ENCODE results near the gene IL17C.

Gene IL17C

GRCh38 chr16:88626646-88627045, 11.7 kb upstream of the IL17C start:
- Histone ChIP-seq H3K9me3 (ENCODE audit: insufficient read depth, low read depth, low read length) (no peaks in the 10 kb centered on the region), H3K18ac (ENCODE audit: low read length) (no peak overlapping the region)
- WGBS (ENCODE audit: extremely low coverage, insufficient coverage, insufficient read length): no CpG with 5 or more reads among the region's 9 CpGs

GRCh38 chr16:88627531-88628411, 10.6 kb upstream of the IL17C start:
- Histone ChIP-seq H2AK5ac (ENCODE audit: low read length) (no peak overlapping the region), H2AFZ (ENCODE audit: insufficient read depth, low read length, poor library complexity) (no peak overlapping the region), H3K4me3 (ENCODE audit: low read depth, low read length) (no peak overlapping the region), H3K9ac (ENCODE audit: low read length) (no peak overlapping the region), H3K27ac (ENCODE audit: low read depth, low read length) (no peak overlapping the region), H4K12ac (ENCODE audit: low read depth, low read length) (no peak overlapping the region), H3K23ac (ENCODE audit: low read length) (no peak overlapping the region), H3K4me1 (ENCODE audit: control insufficient read depth in 1 of 2, insufficient read depth in 2 of 2, low read length in 2 of 2) (no peaks in the 10 kb centered on the region), H3K18ac (ENCODE audit: low read length) (no peak overlapping the region), H3K79me2 (ENCODE audit: control insufficient read depth, insufficient read depth, low read length, poor library complexity) (no peaks in the 10 kb centered on the region), H4K91ac (ENCODE audit: low read depth, low read length) (no peak overlapping the region), H3K4ac (ENCODE audit: low read depth, low read length) (no peak overlapping the region), H3K27me3 (ENCODE audit: insufficient read depth, low read length) (no peaks in the 10 kb centered on the region), H3K14ac (ENCODE audit: low read length) (no peak overlapping the region), H3K4me2 (ENCODE audit: low read length) (no peak overlapping the region), H4K8ac (ENCODE audit: low read depth, low read length) (no peak overlapping the region), H3K79me1 (ENCODE audit: low read length) (no peaks in the 10 kb centered on the region), H3K9me3 (ENCODE audit: insufficient read depth, low read depth, low read length) (no peaks in the 10 kb centered on the region), H2BK5ac (ENCODE audit: low read depth, low read length, poor library complexity) (no peak overlapping the region), H2BK120ac (ENCODE audit: insufficient read depth, low read length, poor library complexity) (no peak overlapping the region), H3K36me3 (ENCODE audit: control insufficient read depth in 1 of 2, insufficient read depth in 2 of 2, low read length in 2 of 2) (peaks cover 80 to 82% of the 10 kb centered on the region in 2 experiments), H2BK12ac (ENCODE audit: low read length) (no peak overlapping the region)
- WGBS (ENCODE audit: extremely low coverage, insufficient coverage, insufficient read length): no CpG with 5 or more reads among the region's 27 CpGs
- no peak for DNase-seq

More at GRCh38 chr16:88626646-88627045, 11.7 kb upstream of the IL17C start:
- Histone ChIP-seq H3K23ac (ENCODE audit: low read length) (no peak overlapping the region), H2BK5ac (ENCODE audit: low read depth, low read length, poor library complexity) (no peak overlapping the region), H2AK5ac (ENCODE audit: low read length) (no peak overlapping the region), H4K12ac (ENCODE audit: low read depth, low read length) (no peak overlapping the region), H3K9ac (ENCODE audit: low read length) (no peak overlapping the region), H3K4ac (ENCODE audit: low read depth, low read length) (no peak overlapping the region), H3K27me3 (ENCODE audit: insufficient read depth, low read length) (no peaks in the 10 kb centered on the region), H4K91ac (ENCODE audit: low read depth, low read length) (no peak overlapping the region), H2BK12ac (ENCODE audit: low read length) (no peak overlapping the region), H3K4me2 (ENCODE audit: low read length) (no peak overlapping the region), H3K4me3 (ENCODE audit: low read depth, low read length) (no peak overlapping the region), H3K79me1 (ENCODE audit: low read length) (no peaks in the 10 kb centered on the region), H2BK120ac (ENCODE audit: insufficient read depth, low read length, poor library complexity) (no peak overlapping the region), H3K36me3 (ENCODE audit: control insufficient read depth in 1 of 2, insufficient read depth in 2 of 2, low read length in 2 of 2) (peaks cover 81 to 82% of the 10 kb centered on the region in 2 experiments), H3K14ac (ENCODE audit: low read length) (no peak overlapping the region), H2AFZ (ENCODE audit: insufficient read depth, low read length, poor library complexity) (no peak overlapping the region), H3K79me2 (ENCODE audit: control insufficient read depth, insufficient read depth, low read length, poor library complexity) (no peaks in the 10 kb centered on the region), H3K4me1 (ENCODE audit: control insufficient read depth in 1 of 2, insufficient read depth in 2 of 2, low read length in 2 of 2) (no peaks in the 10 kb centered on the region), H3K27ac (ENCODE audit: low read depth, low read length) (no peak overlapping the region), H4K8ac (ENCODE audit: low read depth, low read length) (no peak overlapping the region)
- no peak for DNase-seq

DNA sequence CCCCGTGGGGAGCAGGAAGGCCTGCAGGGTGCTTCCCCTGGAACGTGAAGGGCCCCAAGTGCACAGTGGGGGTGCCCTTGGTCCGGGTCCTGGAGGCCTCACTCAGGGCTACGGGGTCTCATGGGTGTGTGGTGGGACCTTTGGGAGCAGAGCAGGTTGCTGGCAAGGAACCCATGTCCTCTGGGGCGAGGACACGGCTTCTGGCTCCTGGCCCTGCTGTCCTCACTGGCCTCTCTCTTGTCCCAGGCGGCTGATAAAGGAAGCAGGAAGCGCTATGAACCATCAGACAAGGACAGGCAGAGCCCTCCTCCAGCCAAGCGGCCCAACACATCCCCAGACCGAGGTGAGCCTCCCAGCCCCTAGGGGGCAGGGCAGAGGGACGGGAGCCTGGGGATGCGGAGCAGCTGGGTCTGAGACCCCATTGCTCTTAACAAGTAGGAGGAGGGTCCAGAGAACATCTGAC, 9.8 kb upstream of the IL17C start:
- Histone ChIP-seq H4K12ac (ENCODE audit: low read depth, low read length) (no peak overlapping the region), H2BK5ac (ENCODE audit: low read depth, low read length, poor library complexity) (no peak overlapping the region), H3K4me3 (ENCODE audit: low read depth, low read length) (no peak overlapping the region), H3K9me3 (ENCODE audit: insufficient read depth, low read depth, low read length) (no peaks in the 10 kb centered on the region), H3K79me2 (ENCODE audit: control insufficient read depth, insufficient read depth, low read length, poor library complexity) (no peaks in the 10 kb centered on the region), H3K18ac (ENCODE audit: low read length) (no peak overlapping the region), H3K9ac (ENCODE audit: low read length) (no peak overlapping the region), H2BK120ac (ENCODE audit: insufficient read depth, low read length, poor library complexity) (no peak overlapping the region), H3K23ac (ENCODE audit: low read length) (no peak overlapping the region), H3K27ac (ENCODE audit: low read depth, low read length) (no peak overlapping the region), H3K4me2 (ENCODE audit: low read length) (no peak overlapping the region), H2BK12ac (ENCODE audit: low read length) (no peak overlapping the region), H4K8ac (ENCODE audit: low read depth, low read length) (peak overlapping the region; percentile 6), H3K79me1 (ENCODE audit: low read length) (no peaks in the 10 kb centered on the region), H4K91ac (ENCODE audit: low read depth, low read length) (no peak overlapping the region), H3K4me1 (ENCODE audit: control insufficient read depth in 1 of 2, insufficient read depth in 2 of 2, low read length in 2 of 2) (peaks cover under 1 to 2% of the 10 kb centered on the region in 2 experiments), H3K27me3 (ENCODE audit: insufficient read depth, low read length) (no peaks in the 10 kb centered on the region), H3K36me3 (ENCODE audit: control insufficient read depth in 1 of 2, insufficient read depth in 2 of 2, low read length in 2 of 2) (peaks cover 76 to 80% of the 10 kb centered on the region in 2 experiments), H3K14ac (ENCODE audit: low read length) (no peak overlapping the region), H2AFZ (ENCODE audit: insufficient read depth, low read length, poor library complexity) (no peak overlapping the region), H2AK5ac (ENCODE audit: low read length) (no peak overlapping the region), H3K4ac (ENCODE audit: low read depth, low read length) (no peak overlapping the region)
- no CpG with 5 or more reads among the region's 12 CpGs for WGBS (ENCODE audit: extremely low coverage, insufficient coverage, insufficient read length)
- peak in 1 of 2 donors; percentile 16 for DNase-seq

- Histone ChIP-seq H3K23ac (ENCODE audit: low read length) (no peak overlapping the region), H2AFZ (ENCODE audit: insufficient read depth, low read length, poor library complexity) (no peak overlapping the region), H2AK5ac (ENCODE audit: low read length) (no peak overlapping the region), H3K4me2 (ENCODE audit: low read length) (no peak overlapping the region), H3K27ac (ENCODE audit: low read depth, low read length) (no peak overlapping the region), H3K9ac (ENCODE audit: low read length) (no peak overlapping the region), H4K8ac (ENCODE audit: low read depth, low read length) (no peak overlapping the region), H3K36me3 (ENCODE audit: control insufficient read depth in 1 of 2, insufficient read depth in 2 of 2, low read length in 2 of 2) (peaks cover 63 to 67% of the 10 kb centered on the region in 2 experiments), H3K4ac (ENCODE audit: low read depth, low read length) (no peak overlapping the region), H3K4me1 (ENCODE audit: control insufficient read depth in 1 of 2, insufficient read depth in 2 of 2, low read length in 2 of 2) (peaks cover 13 to 14% of the 10 kb centered on the region in 2 experiments), H3K4me3 (ENCODE audit: low read depth, low read length) (no peak overlapping the region), H3K27me3 (ENCODE audit: insufficient read depth, low read length) (no peaks in the 10 kb centered on the region), H4K12ac (ENCODE audit: low read depth, low read length) (no peak overlapping the region), H3K79me2 (ENCODE audit: control insufficient read depth, insufficient read depth, low read length, poor library complexity) (no peaks in the 10 kb centered on the region), H3K79me1 (ENCODE audit: low read length) (peaks cover 11% of the 10 kb centered on the region), H4K91ac (ENCODE audit: low read depth, low read length) (no peak overlapping the region), H3K18ac (ENCODE audit: low read length) (no peak overlapping the region), H2BK5ac (ENCODE audit: low read depth, low read length, poor library complexity) (no peak overlapping the region), H3K14ac (ENCODE audit: low read length) (no peak overlapping the region), H2BK12ac (ENCODE audit: low read length) (no peak overlapping the region), H2BK120ac (ENCODE audit: insufficient read depth, low read length, poor library complexity) (no peak overlapping the region), H3K9me3 (ENCODE audit: insufficient read depth, low read depth, low read length) (no peaks in the 10 kb centered on the region)
- no CpG with 5 or more reads among the region's 9 CpGs for WGBS (ENCODE audit: extremely low coverage, insufficient coverage, insufficient read length)
- DNase-seq: no peak
Measured at GRCh38 chr16:88629835-88630234, 8.5 kb upstream of the IL17C start.
